ENCODE measurements around the gene GRPR.

- TF ChIP-seq CTCF (IDR thresholded peaks at IDR 0.05) (no peak), EP300 (IDR thresholded peaks at IDR 0.05) (no peak)
These were observed 41.4 kb downstream of the GRPR start for GRCh38 chrX:16164748-16165147.
